Measurements from ENCODE around the gene MED12L. TPM values are rescaled to one million over a fixed set of nuclear protein-coding genes. Genes with fewer than 3 reads are reported as not detected.

Gene MED12L
- total RNA-seq, 1 experiment from 2014 or later, result 14.9 TPM

- Histone ChIP-seq H3K79me1 (ENCODE audit: insufficient read depth, low read depth, low read length, poor library complexity, severe bottlenecking) (no peaks in the 10 kb centered on the region), H3K27me3 (ENCODE audit: insufficient read depth, low read length) (no peaks in the 10 kb centered on the region), H2BK12ac (ENCODE audit: insufficient read length, low read depth, low read length) (no peak overlapping the region), H3K14ac (ENCODE audit: insufficient read depth, low read length) (no peak overlapping the region), H2AK5ac (ENCODE audit: insufficient read length, low read length) (no peak overlapping the region), H4K8ac (replicated peaks; ENCODE audit: insufficient read length, low read depth, low read length) (no peak overlapping the region), H3K18ac (ENCODE audit: insufficient read length, low read depth, low read length) (no peak overlapping the region), H4K20me1 (ENCODE audit: control insufficient read depth, insufficient read depth, insufficient read length) (no peaks in the 10 kb centered on the region), H3T11ph (ENCODE audit: low read length) (no peak overlapping the region), H3K27ac (ENCODE audit: insufficient read length, low read depth, low read length) (no peak overlapping the region), H3K56ac (ENCODE audit: insufficient read length, low read depth, low read length) (no peak overlapping the region), H4K5ac (ENCODE audit: insufficient read length, low read depth, low read length) (no peak overlapping the region), H3K9ac (ENCODE audit: extremely low read depth, insufficient read length, low read length) (no peak overlapping the region), H3K4me2 (ENCODE audit: insufficient read depth, insufficient read length, low read length) (no peak overlapping the region), H3K23ac (ENCODE audit: insufficient read length, low read depth, low read length) (no peak overlapping the region), H2BK5ac (ENCODE audit: insufficient read length, low read length) (no peak overlapping the region), H2BK120ac (ENCODE audit: low read depth, low read length, poor library complexity, severe bottlenecking) (no peak overlapping the region), H3K4me1 (ENCODE audit: insufficient read depth, low read length) (no peaks in the 10 kb centered on the region), H3K79me2 (ENCODE audit: insufficient read depth, low read length) (no peaks in the 10 kb centered on the region), H3K4ac (ENCODE audit: low read depth, low read length) (no peak overlapping the region), H2BK15ac (ENCODE audit: low read depth, low read length) (no peak overlapping the region), H3K23me2 (ENCODE audit: insufficient read length, low read depth, low read length, poor library complexity, severe bottlenecking) (no peaks in the 10 kb centered on the region), H2AFZ (ENCODE audit: low read length) (no peak overlapping the region), H2BK20ac (ENCODE audit: low read depth, low read length, poor library complexity, severe bottlenecking) (no peak overlapping the region), H3K9me3 (ENCODE audit: control insufficient read depth, low read depth, low read length) (no peaks in the 10 kb centered on the region), H4K91ac (ENCODE audit: insufficient read length, low read depth, low read length) (no peak overlapping the region)
- WGBS (ENCODE audit: extremely low coverage, insufficient read length, low lambda C conversion rate), result no CpG with 5 or more reads among the region's 1 CpG
- H3K4me1 Mint-ChIP-seq, result no peaks in the 10 kb centered on the region
- no peaks in the 10 kb centered on the region for H3K27me3 Mint-ChIP-seq (ENCODE audit: low read depth)
- no peaks in the 10 kb centered on the region; a peak in 1 of 7 replicates for H3K36me3 Mint-ChIP-seq (ENCODE audit: insufficient read depth in 1 of 3, low read depth in 3 of 3)
- no peak overlapping the region for H3K4me3 Mint-ChIP-seq
- no peak overlapping the region for H3K27ac Mint-ChIP-seq
- TF ChIP-seq, protein P1, sequence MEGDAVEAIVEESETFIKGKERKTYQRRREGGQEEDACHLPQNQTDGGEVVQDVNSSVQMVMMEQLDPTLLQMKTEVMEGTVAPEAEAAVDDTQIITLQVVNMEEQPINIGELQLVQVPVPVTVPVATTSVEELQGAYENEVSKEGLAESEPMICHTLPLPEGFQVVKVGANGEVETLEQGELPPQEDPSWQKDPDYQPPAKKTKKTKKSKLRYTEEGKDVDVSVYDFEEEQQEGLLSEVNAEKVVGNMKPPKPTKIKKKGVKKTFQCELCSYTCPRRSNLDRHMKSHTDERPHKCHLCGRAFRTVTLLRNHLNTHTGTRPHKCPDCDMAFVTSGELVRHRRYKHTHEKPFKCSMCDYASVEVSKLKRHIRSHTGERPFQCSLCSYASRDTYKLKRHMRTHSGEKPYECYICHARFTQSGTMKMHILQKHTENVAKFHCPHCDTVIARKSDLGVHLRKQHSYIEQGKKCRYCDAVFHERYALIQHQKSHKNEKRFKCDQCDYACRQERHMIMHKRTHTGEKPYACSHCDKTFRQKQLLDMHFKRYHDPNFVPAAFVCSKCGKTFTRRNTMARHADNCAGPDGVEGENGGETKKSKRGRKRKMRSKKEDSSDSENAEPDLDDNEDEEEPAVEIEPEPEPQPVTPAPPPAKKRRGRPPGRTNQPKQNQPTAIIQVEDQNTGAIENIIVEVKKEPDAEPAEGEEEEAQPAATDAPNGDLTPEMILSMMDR (conservative IDR thresholded peaks at IDR 0.05), result no peak
- DNase-seq, result no peak
- no peaks in the 10 kb centered on the region for H3K9me3 Mint-ChIP-seq
Measured at GRCh38 chr3:151062611-151063010, 22.9 kb upstream of the MED12L start.

All from H9 (cell line).